Esophagus squamous epithelium (tissue), 5 donors: ENCODE data around the gene ZEB2. TPM values are rescaled to one million over a fixed set of nuclear protein-coding genes. Genes with fewer than 3 reads are reported as not detected.
A peak's percentile ranks its signal among the peaks of the same experiment; 100 is the strongest.

Source experiments
- DNase-seq: peaks from one replicate; lab custom pipeline; 2025; lab: John Stamatoyannopoulos, UW
- H3K27ac ChIP-seq, 4 donors: fragments of 200-600 bp; sonication (generic); one replicate each; pipeline ENCODE4 v1.5.1; 2016 to 2019; ENCODE audit warnings: mild to moderate bottlenecking in 1 of 4
- H3K27me3 ChIP-seq, 4 donors: fragments of 200-600 bp; sonication (generic); 1 replicate in 3 of 4; 2 replicates in 1 of 4; pipeline versions ENCODE4 v1.5.1 to v1.6.0; 2017 to 2021; ENCODE audit warnings: antibody characterized with exemption in 1 of 4
- H3K36me3 ChIP-seq, 3 donors: fragments of 200-600 bp; sonication (generic); one replicate each; pipeline ENCODE4 v1.5.1; 2016 to 2019
- H3K4me1 ChIP-seq, 3 donors: fragments of 200-600 bp; sonication (generic); one replicate each; pipeline ENCODE4 v1.5.1; 2017 to 2019
- H3K4me3 ChIP-seq, 4 donors: fragments of 200-600 bp; sonication (generic); 1 replicate in 3 of 4; 2 replicates in 1 of 4; pipeline ENCODE4 v1.5.1; 2016 to 2019; ENCODE audit warnings: mild to moderate bottlenecking in 2 of 4, moderate library complexity in 1 of 4
- H3K9me3 ChIP-seq, 3 donors: fragments of 200-600 bp; sonication (generic); one replicate each; pipeline ENCODE4 v1.5.1; 2016 to 2019
- CTCF ChIP-seq, 6 experiments: fragments of 450-650 bp in 4 of 6; fragments of 200-600 bp in 2 of 6; sonication (generic) in 2 of 6; IDR thresholded peaks; one replicate each; pipeline ENCODE4 v1.5.1; 2016 to 2019; ENCODE audit warnings: antibody characterized with exemption in 6 of 6, mild to moderate bottlenecking in 4 of 6, moderate library complexity in 4 of 6
- POLR2A ChIP-seq, 4 donors: fragments of 450-650 bp; IDR thresholded peaks; one replicate each; pipeline ENCODE4 v1.6.1; 2017; ENCODE audit warnings: antibody characterized with exemption in 4 of 4, mild to moderate bottlenecking in 4 of 4, moderate library complexity in 3 of 4
- WGBS, 2 donors: methylation state at CpG; one replicate each; pipeline ENCODE4 v1.1.5; 2018; 5-methylcytosine and 5-hydroxymethylcytosine counted together
- intact Hi-C: fragments of 100-400 bp; cut with DNase I; formaldehyde crosslinking; loops from one replicate; pipeline ENCODE4 v1.15.0; 2022
- total RNA-seq, 4 donors: library from RNA; depleted of rRNA; stranded (reverse); fragments of >200 nt; gene quantifications; one replicate each; pipeline ENCODE4 v1.1.0, GENCODE V29; 2016
- donor health status: DM: yes; HTN: yes; CAD: no.

Gene ZEB2
- total RNA-seq, 4 donors from 2014 or later: 3.1 to 56.5 (median 15.7) TPM

- H3K27ac ChIP-seq: peak overlapping the region; percentile 11 to 96 (median 90)
- H3K4me1 ChIP-seq: peaks cover 5 to 79% (median 22%) of the 10 kb centered on the region in 3 donors
- H3K36me3 ChIP-seq: no peaks in the 10 kb centered on the region
- no peak for TF ChIP-seq POLR2A (IDR thresholded peaks at IDR 0.05)
- no peak for TF ChIP-seq CTCF (IDR thresholded peaks at IDR 0.05)
- no peak for DNase-seq
- WGBS, 2 donors: 16 to 34% methylated on average over 2 of the region's 2 CpGs
- intact Hi-C loops: no loop called here
- peaks cover 0 to under 1% (median 0%) of the 10 kb centered on the region in 4 donors for H3K27me3 ChIP-seq
- peak overlapping the region in 1 of 4 donors; percentile 15 for H3K4me3 ChIP-seq
- H3K9me3 ChIP-seq: no peaks in the 10 kb centered on the region
These were observed 14.6 kb downstream of the ZEB2 start for GRCh38 chr2:144505245-144505831.

GRCh38 chr2:144504218-144504641, 15.7 kb downstream of the ZEB2 start:
- H3K36me3 ChIP-seq: no peaks in the 10 kb centered on the region
- no peak for TF ChIP-seq POLR2A (IDR thresholded peaks at IDR 0.05)
- no peak for TF ChIP-seq CTCF (IDR thresholded peaks at IDR 0.05)
- intact Hi-C loops: no loop called here
- no peaks in the 10 kb centered on the region for H3K27me3 ChIP-seq
- H3K4me3 ChIP-seq: peak overlapping the region in 1 of 4 donors; percentile 24
- no peak for DNase-seq
- H3K27ac ChIP-seq: peak overlapping the region in 3 of 4 donors; percentile 82 to 96 (median 94)
- no peaks in the 10 kb centered on the region for H3K9me3 ChIP-seq
- H3K4me1 ChIP-seq: peaks cover 5 to 68% (median 22%) of the 10 kb centered on the region in 3 donors
- WGBS, 2 donors: 60 to 72% methylated on average over 5 to 6 of the region's 6 CpGs

- Histone ChIP-seq H3K27me3 (no peaks in the 10 kb centered on the region), H3K9me3 (no peaks in the 10 kb centered on the region), H3K36me3 (no peaks in the 10 kb centered on the region), H3K4me1 (peaks cover 5 to 68% (median 22%) of the 10 kb centered on the region in 3 donors), H3K27ac (peak overlapping the region; percentile 20 to 96 (median 82)), H3K4me3 (peak overlapping the region in 1 of 4 donors; percentile 18)
- no peak for TF ChIP-seq POLR2A (IDR thresholded peaks at IDR 0.05)
- TF ChIP-seq CTCF (IDR thresholded peaks at IDR 0.05): no peak
- 58 to 63% methylated on average over 5 of the region's 5 CpGs for WGBS, 2 donors
- intact Hi-C loops: no loop called here
- no peak for DNase-seq
These were observed 16.7 kb downstream of the ZEB2 start for GRCh38 chr2:144503242-144503641.

- 70 to 71% methylated on average over 7 of the region's 7 CpGs for WGBS, 2 donors
- Histone ChIP-seq H3K4me1 (peaks cover 5 to 70% (median 22%) of the 10 kb centered on the region in 3 donors), H3K9me3 (no peaks in the 10 kb centered on the region), H3K27ac (peak overlapping the region in 3 of 4 donors; percentile 60 to 96 (median 94)), H3K36me3 (no peaks in the 10 kb centered on the region), H3K4me3 (no peak overlapping the region), H3K27me3 (no peaks in the 10 kb centered on the region)
- no peak for DNase-seq
- no peak for TF ChIP-seq POLR2A (IDR thresholded peaks at IDR 0.05)
- TF ChIP-seq CTCF (IDR thresholded peaks at IDR 0.05): no peak
- intact Hi-C loops: no loop called here
These were observed 17.6 kb downstream of the ZEB2 start for GRCh38 chr2:144502369-144502768.

GRCh38 chr2:144501627-144502026, 18.3 kb downstream of the ZEB2 start:
- Histone ChIP-seq H3K27ac (peak overlapping the region in 3 of 4 donors; percentile 60 to 96 (median 94)), H3K27me3 (no peaks in the 10 kb centered on the region), H3K36me3 (no peaks in the 10 kb centered on the region), H3K4me1 (peaks cover 9 to 75% (median 28%) of the 10 kb centered on the region in 3 donors), H3K9me3 (no peaks in the 10 kb centered on the region), H3K4me3 (no peak overlapping the region)
- intact Hi-C loops: no loop called here
- DNase-seq: no peak
- 71 to 80% methylated on average over 1 of the region's 1 CpG for WGBS, 2 donors
- no peak for TF ChIP-seq POLR2A (IDR thresholded peaks at IDR 0.05)
- TF ChIP-seq CTCF (IDR thresholded peaks at IDR 0.05): no peak
